ENCODE measurements around the gene DCTN1.

GRCh38 chr2:74372674-74373073, 7.4 kb downstream of the DCTN1 start:
- no peak for TF ChIP-seq POLR2A (IDR thresholded peaks at IDR 0.05; ENCODE audit: low read depth, low read length)
- TF ChIP-seq TAF1 (IDR thresholded peaks at IDR 0.05; ENCODE audit: low read depth, low read length) = no peak
- no peak for TF ChIP-seq POLR2AphosphoS5 (IDR thresholded peaks at IDR 0.05; ENCODE audit: low read depth, low read length)
- TF ChIP-seq SPI1 (IDR thresholded peaks at IDR 0.05; ENCODE audit: low read depth, low read length) = no peak
- TF ChIP-seq PAX5 (IDR thresholded peaks at IDR 0.05; ENCODE audit: insufficient read depth, low read length, severe bottlenecking) = no peak
- TF ChIP-seq POU2F2 (IDR thresholded peaks at IDR 0.05; ENCODE audit: low read depth, low read length) = no peak
